ENCODE measurements around the gene GMDS.

GMDS gene

DNA sequence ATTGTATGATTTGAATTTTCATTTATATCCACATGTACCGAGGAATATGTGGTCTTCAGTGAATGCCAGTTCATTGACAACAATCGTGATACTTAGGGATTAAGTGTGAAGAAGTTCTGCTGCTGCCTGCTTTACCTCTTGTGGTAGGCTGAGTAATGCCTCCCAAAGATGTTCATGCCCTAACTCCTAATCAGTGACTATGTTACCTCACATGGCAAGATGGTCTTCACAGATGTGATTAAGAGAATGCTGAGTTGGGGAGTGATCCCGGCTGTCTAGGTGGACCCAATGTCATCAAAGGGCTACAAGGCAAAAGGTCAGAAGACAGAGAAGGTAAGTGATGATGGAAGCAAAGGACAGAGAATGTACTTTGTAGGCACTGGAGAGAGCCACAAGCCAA is 454.7 kb downstream of the GMDS start:
- no peaks in the 10 kb centered on the region for H3K36me3 ChIP-seq (ENCODE audit: insufficient read depth, low read length)
- DNase-seq (no peak), ATAC-seq (ENCODE audit: insufficient read depth, low read depth) (no peak)
- H3K79me2 ChIP-seq (ENCODE audit: insufficient read depth, low read length), result no peaks in the 10 kb centered on the region
- TF ChIP-seq EZH2 (IDR thresholded peaks at IDR 0.05; ENCODE audit: borderline replicate concordance, low read depth, low read length, severe bottlenecking), result no peak
- TF ChIP-seq CTCF (IDR thresholded peaks at IDR 0.05; ENCODE audit: borderline replicate concordance, extremely low read depth, low read length, poor library complexity, severe bottlenecking), result no peak
- no peak overlapping the region for H3K4me3 ChIP-seq (ENCODE audit: low read depth in 1 of 2, low read length in 2 of 2)
- no peaks in the 10 kb centered on the region for H3K27me3 ChIP-seq (ENCODE audit: insufficient read depth, low read length, poor library complexity)
- no peak overlapping the region for H3K27ac ChIP-seq (ENCODE audit: low read length)
- H4K20me1 ChIP-seq (ENCODE audit: insufficient read depth, low read length), result no peaks in the 10 kb centered on the region
- no peak overlapping the region for H2AFZ ChIP-seq (ENCODE audit: low read depth, low read length)
- no peak overlapping the region for H3K9ac ChIP-seq (ENCODE audit: low read depth, low read length)
- H3K4me1 ChIP-seq (ENCODE audit: insufficient read depth, low read length), result no peaks in the 10 kb centered on the region
- H3K9me3 ChIP-seq (ENCODE audit: insufficient read depth, low read length, severe bottlenecking), result no peaks in the 10 kb centered on the region
- H3K4me2 ChIP-seq (ENCODE audit: insufficient read depth, low read length), result no peak overlapping the region

DNA sequence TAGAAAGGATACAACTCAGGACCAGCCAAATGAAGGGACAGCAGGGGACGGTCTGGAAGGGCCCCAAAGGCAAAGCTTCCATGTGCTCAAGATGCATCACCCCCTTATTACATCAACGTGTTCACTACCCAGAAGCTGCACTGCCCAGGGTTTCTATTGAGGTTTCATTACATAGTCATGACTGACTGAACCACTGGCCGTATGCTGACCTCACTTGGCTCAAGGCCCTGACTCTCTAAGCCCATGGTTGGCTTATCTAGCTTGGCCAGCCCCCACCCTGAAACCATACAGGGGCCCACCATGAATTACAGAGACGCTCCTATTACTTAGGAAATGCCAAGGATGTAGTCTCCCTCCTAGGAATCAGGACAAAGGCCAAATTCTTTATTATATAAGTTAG is 456.3 kb downstream of the GMDS start:
- Histone ChIP-seq H3K27me3 (ENCODE audit: insufficient read depth, low read length, poor library complexity) (no peaks in the 10 kb centered on the region), H3K79me2 (ENCODE audit: insufficient read depth, low read length) (no peaks in the 10 kb centered on the region), H3K27ac (ENCODE audit: low read length) (no peak overlapping the region), H3K4me1 (ENCODE audit: insufficient read depth, low read length) (no peaks in the 10 kb centered on the region), H3K9me3 (ENCODE audit: insufficient read depth, low read length, severe bottlenecking) (no peaks in the 10 kb centered on the region), H3K4me3 (ENCODE audit: low read depth in 1 of 2, low read length in 2 of 2) (no peak overlapping the region), H3K36me3 (ENCODE audit: insufficient read depth, low read length) (no peaks in the 10 kb centered on the region), H3K9ac (ENCODE audit: low read depth, low read length) (no peak overlapping the region), H3K4me2 (ENCODE audit: insufficient read depth, low read length) (no peak overlapping the region), H2AFZ (ENCODE audit: low read depth, low read length) (no peak overlapping the region), H4K20me1 (ENCODE audit: insufficient read depth, low read length) (no peaks in the 10 kb centered on the region)
- DNase-seq (no peak), ATAC-seq (ENCODE audit: insufficient read depth, low read depth) (no peak)
- TF ChIP-seq EZH2 (IDR thresholded peaks at IDR 0.05; ENCODE audit: borderline replicate concordance, low read depth, low read length, severe bottlenecking), result no peak
- TF ChIP-seq CTCF (IDR thresholded peaks at IDR 0.05; ENCODE audit: borderline replicate concordance, extremely low read depth, low read length, poor library complexity, severe bottlenecking), result no peak

DNA sequence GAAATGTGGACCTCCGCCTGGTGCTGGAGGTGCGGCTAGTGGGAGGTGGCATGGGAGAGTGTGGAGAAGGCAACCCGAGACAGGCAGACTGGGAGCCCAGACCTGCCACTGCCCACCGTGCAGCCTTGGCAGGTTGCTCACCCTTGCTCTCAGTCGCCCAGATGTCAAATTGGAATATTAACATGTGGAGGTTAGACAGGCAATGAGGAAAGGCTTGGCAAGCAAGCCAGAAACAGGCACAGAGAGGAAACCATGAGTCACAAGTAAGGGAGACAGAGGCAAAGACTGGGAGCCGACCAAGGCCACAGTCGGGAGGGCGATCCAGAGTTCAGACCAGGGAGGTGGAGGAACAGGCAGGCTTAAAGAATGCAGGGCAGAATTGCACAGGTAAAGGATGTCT is 457.5 kb downstream of the GMDS start:
- H3K4me2 ChIP-seq (ENCODE audit: insufficient read depth, low read length), result no peak overlapping the region
- no peak for ATAC-seq (ENCODE audit: insufficient read depth, low read depth)

More for the DNA sequence above, 457.5 kb downstream of the GMDS start:
- Histone ChIP-seq H3K27ac (ENCODE audit: low read length) (no peak overlapping the region), H3K36me3 (ENCODE audit: insufficient read depth, low read length) (no peaks in the 10 kb centered on the region), H3K4me3 (ENCODE audit: low read depth in 1 of 2, low read length in 2 of 2) (no peak overlapping the region), H4K20me1 (ENCODE audit: insufficient read depth, low read length) (no peaks in the 10 kb centered on the region), H2AFZ (ENCODE audit: low read depth, low read length) (no peak overlapping the region), H3K79me2 (ENCODE audit: insufficient read depth, low read length) (no peaks in the 10 kb centered on the region), H3K9ac (ENCODE audit: low read depth, low read length) (no peak overlapping the region), H3K27me3 (ENCODE audit: insufficient read depth, low read length, poor library complexity) (no peaks in the 10 kb centered on the region), H3K4me1 (ENCODE audit: insufficient read depth, low read length) (no peaks in the 10 kb centered on the region), H3K9me3 (ENCODE audit: insufficient read depth, low read length, severe bottlenecking) (no peaks in the 10 kb centered on the region)
- TF ChIP-seq CTCF (IDR thresholded peaks at IDR 0.05; ENCODE audit: borderline replicate concordance, extremely low read depth, low read length, poor library complexity, severe bottlenecking) (no peak), EZH2 (IDR thresholded peaks at IDR 0.05; ENCODE audit: borderline replicate concordance, low read depth, low read length, severe bottlenecking) (no peak)
- DNase-seq, result no peak

Measured in DND-41 (cell line).